ENCODE measurements around the gene PPM1H. TPM values are rescaled to one million over a fixed set of nuclear protein-coding genes. Genes with fewer than 3 reads are reported as not detected.
A peak's percentile ranks its signal among the peaks of the same experiment; 100 is the strongest.

Gene PPM1H
- total RNA-seq, 1 donor from 2014 or later, result 6.3 TPM

GRCh38 chr12:62618319-62618718 lies 316.6 kb downstream of the PPM1H start:
- H3K36me3 Mint-ChIP-seq (ENCODE audit: unreplicated experiment), result no peaks in the 10 kb centered on the region
- H3K4me3 Mint-ChIP-seq (ENCODE audit: unreplicated experiment), result no peak overlapping the region
- no peak for TF ChIP-seq CTCF (IDR thresholded peaks at IDR 0.05; ENCODE audit: partially characterized antibody, unreplicated experiment)
- no peaks in the 10 kb centered on the region for H3K27me3 Mint-ChIP-seq (ENCODE audit: unreplicated experiment)
- H3K4me1 Mint-ChIP-seq (ENCODE audit: low read depth, unreplicated experiment), result no peaks in the 10 kb centered on the region
- peaks cover 8% of the 10 kb centered on the region for H3K9me3 Mint-ChIP-seq (ENCODE audit: unreplicated experiment)
- DNase-seq, result no peak
- no peak overlapping the region for H3K27ac Mint-ChIP-seq (ENCODE audit: unreplicated experiment)

GRCh38 chr12:62613081-62613480 lies 321.9 kb downstream of the PPM1H start:
- no peaks in the 10 kb centered on the region for H3K4me1 Mint-ChIP-seq (ENCODE audit: low read depth, unreplicated experiment)
- H3K4me3 Mint-ChIP-seq (ENCODE audit: unreplicated experiment), result no peak overlapping the region
- H3K36me3 Mint-ChIP-seq (ENCODE audit: unreplicated experiment), result no peaks in the 10 kb centered on the region
- H3K27ac Mint-ChIP-seq (ENCODE audit: unreplicated experiment), result no peak overlapping the region
- H3K27me3 Mint-ChIP-seq (ENCODE audit: unreplicated experiment), result peaks cover 2% of the 10 kb centered on the region
- TF ChIP-seq CTCF (IDR thresholded peaks at IDR 0.05; ENCODE audit: partially characterized antibody, unreplicated experiment), result no peak
- no peak for DNase-seq
- peaks cover 1% of the 10 kb centered on the region for H3K9me3 Mint-ChIP-seq (ENCODE audit: unreplicated experiment)

GRCh38 chr12:62606654-62607053 lies 328.3 kb downstream of the PPM1H start:
- peak overlapping the region; percentile 93 for H3K4me3 Mint-ChIP-seq (ENCODE audit: unreplicated experiment)
- peaks cover 13% of the 10 kb centered on the region for H3K4me1 Mint-ChIP-seq (ENCODE audit: low read depth, unreplicated experiment)
- H3K27ac Mint-ChIP-seq (ENCODE audit: unreplicated experiment), result no peak overlapping the region
- H3K27me3 Mint-ChIP-seq (ENCODE audit: unreplicated experiment), result peaks cover 10% of the 10 kb centered on the region
- peaks cover 10% of the 10 kb centered on the region for H3K9me3 Mint-ChIP-seq (ENCODE audit: unreplicated experiment)
- no peak for DNase-seq
- no peak for TF ChIP-seq CTCF (IDR thresholded peaks at IDR 0.05; ENCODE audit: partially characterized antibody, unreplicated experiment)
- no peaks in the 10 kb centered on the region for H3K36me3 Mint-ChIP-seq (ENCODE audit: unreplicated experiment)

GRCh38 chr12:62605981-62606380 lies 329.0 kb downstream of the PPM1H start:
- Mint-ChIP-seq H3K27me3 (ENCODE audit: unreplicated experiment) (peaks cover 10% of the 10 kb centered on the region), H3K4me3 (ENCODE audit: unreplicated experiment) (peak overlapping the region; percentile 93), H3K9me3 (ENCODE audit: unreplicated experiment) (peaks cover 10% of the 10 kb centered on the region), H3K36me3 (ENCODE audit: unreplicated experiment) (no peaks in the 10 kb centered on the region), H3K27ac (ENCODE audit: unreplicated experiment) (peak overlapping the region; percentile 44), H3K4me1 (ENCODE audit: low read depth, unreplicated experiment) (peaks cover 13% of the 10 kb centered on the region)
- no peak for DNase-seq
- no peak for TF ChIP-seq CTCF (IDR thresholded peaks at IDR 0.05; ENCODE audit: partially characterized antibody, unreplicated experiment)

- no peak for TF ChIP-seq CTCF (IDR thresholded peaks at IDR 0.05; ENCODE audit: partially characterized antibody, unreplicated experiment)
- Mint-ChIP-seq H3K36me3 (ENCODE audit: unreplicated experiment) (no peaks in the 10 kb centered on the region), H3K27me3 (ENCODE audit: unreplicated experiment) (peaks cover 10% of the 10 kb centered on the region), H3K4me1 (ENCODE audit: low read depth, unreplicated experiment) (peaks cover 14% of the 10 kb centered on the region), H3K4me3 (ENCODE audit: unreplicated experiment) (peak overlapping the region; percentile 93), H3K27ac (ENCODE audit: unreplicated experiment) (peak overlapping the region; percentile 67), H3K9me3 (ENCODE audit: unreplicated experiment) (peaks cover 10% of the 10 kb centered on the region)
- DNase-seq, result no peak
These were observed 330.1 kb downstream of the PPM1H start for GRCh38 chr12:62604871-62605270.
